Cardiac fibroblast (primary cell): ENCODE measurements around the gene SST.
"Not testable (repeated sequence)": the region's sequence is repeated elsewhere in the genome, so short reads cannot be mapped to it uniquely, and the experiment has no call there.

Experiments
- DNase-seq, 2 donors: peaks; one replicate each; pipeline versions ENCODE4 v3.0.0 to v3.0.0-alpha.2; 2010; ENCODE audit warnings: low read depth in 2 of 2
- H3K4me3 ChIP-seq, 2 donors: replicated peaks in 1 of 2; 1 replicate in 1 of 2; 2 replicates in 1 of 2; pipeline ENCODE4 v1.5.1; 2011; ENCODE audit warnings: low read depth in 2 of 2, low read length in 2 of 2, mild to moderate bottlenecking in 2 of 2, moderate library complexity in 1 of 2
- TF ChIP-seq, protein P1 (sequence below): IDR thresholded peaks from one replicate; pipeline ENCODE4 v1.5.1; 2011; ENCODE audit warnings: low read depth, mild to moderate bottlenecking, low read length, inconsistent platforms

SST gene

DNA sequence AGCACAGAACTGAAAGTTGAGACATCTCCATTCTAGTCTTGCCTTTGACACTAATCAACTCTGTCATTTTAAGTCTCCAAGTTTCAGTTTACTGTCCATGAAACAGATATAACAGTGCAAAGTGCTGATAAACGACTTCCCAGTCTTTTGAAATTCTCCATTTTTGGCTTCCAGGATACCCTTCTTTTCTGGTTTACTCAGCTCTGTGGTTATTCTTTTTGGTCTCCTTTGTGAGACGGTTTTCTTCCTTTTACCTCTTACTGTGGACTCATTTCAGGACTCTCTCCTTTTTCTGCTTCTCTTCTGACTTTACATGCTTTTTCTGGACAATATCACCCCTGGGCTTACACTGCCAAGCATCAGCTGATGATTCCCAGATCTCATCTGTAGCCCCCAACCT is 18.9 kb downstream of the SST start:
- DNase-seq, result no peak
- TF ChIP-seq, protein P1, sequence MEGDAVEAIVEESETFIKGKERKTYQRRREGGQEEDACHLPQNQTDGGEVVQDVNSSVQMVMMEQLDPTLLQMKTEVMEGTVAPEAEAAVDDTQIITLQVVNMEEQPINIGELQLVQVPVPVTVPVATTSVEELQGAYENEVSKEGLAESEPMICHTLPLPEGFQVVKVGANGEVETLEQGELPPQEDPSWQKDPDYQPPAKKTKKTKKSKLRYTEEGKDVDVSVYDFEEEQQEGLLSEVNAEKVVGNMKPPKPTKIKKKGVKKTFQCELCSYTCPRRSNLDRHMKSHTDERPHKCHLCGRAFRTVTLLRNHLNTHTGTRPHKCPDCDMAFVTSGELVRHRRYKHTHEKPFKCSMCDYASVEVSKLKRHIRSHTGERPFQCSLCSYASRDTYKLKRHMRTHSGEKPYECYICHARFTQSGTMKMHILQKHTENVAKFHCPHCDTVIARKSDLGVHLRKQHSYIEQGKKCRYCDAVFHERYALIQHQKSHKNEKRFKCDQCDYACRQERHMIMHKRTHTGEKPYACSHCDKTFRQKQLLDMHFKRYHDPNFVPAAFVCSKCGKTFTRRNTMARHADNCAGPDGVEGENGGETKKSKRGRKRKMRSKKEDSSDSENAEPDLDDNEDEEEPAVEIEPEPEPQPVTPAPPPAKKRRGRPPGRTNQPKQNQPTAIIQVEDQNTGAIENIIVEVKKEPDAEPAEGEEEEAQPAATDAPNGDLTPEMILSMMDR, result no peak

GRCh38 chr3:187648177-187648576 is 22.0 kb downstream of the SST start:
- TF ChIP-seq, protein P1, result no peak
- DNase-seq, result no peak
- no peak overlapping the region for H3K4me3 ChIP-seq

More for the DNA sequence above, 18.9 kb downstream of the SST start:
- H3K4me3 ChIP-seq, result no peak overlapping the region

- TF ChIP-seq, protein P1, result no peak
- DNase-seq, result no peak
- H3K4me3 ChIP-seq, result no peak overlapping the region
Measured at GRCh38 chr3:187646906-187647660, 23.1 kb downstream of the SST start.

- DNase-seq, H3K4me3 ChIP-seq: not testable (repeated sequence)
Measured at GRCh38 chr3:187645379-187645778, 24.8 kb downstream of the SST start.

DNA sequence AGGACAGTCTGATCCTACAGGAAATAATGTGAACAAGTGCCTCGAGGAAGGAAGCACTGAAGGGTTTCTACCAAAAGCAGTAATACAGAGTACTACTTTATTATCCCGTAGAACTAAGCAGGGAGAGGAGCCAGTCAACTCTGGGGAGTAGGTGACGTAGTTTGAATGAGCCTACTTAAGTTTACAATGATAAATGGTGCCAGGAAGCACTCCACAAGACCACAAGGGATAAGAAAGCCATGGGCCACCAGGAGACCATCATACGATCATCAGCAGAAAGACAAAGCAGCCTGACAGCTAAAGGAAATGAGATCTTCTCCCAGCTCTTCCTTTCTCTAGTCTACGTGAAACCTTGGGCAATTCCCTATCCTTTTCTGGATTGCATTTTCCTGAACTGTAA is 27.3 kb downstream of the SST start:
- no peak overlapping the region for H3K4me3 ChIP-seq
- DNase-seq, result no peak
- TF ChIP-seq, protein P1, result no peak

DNA sequence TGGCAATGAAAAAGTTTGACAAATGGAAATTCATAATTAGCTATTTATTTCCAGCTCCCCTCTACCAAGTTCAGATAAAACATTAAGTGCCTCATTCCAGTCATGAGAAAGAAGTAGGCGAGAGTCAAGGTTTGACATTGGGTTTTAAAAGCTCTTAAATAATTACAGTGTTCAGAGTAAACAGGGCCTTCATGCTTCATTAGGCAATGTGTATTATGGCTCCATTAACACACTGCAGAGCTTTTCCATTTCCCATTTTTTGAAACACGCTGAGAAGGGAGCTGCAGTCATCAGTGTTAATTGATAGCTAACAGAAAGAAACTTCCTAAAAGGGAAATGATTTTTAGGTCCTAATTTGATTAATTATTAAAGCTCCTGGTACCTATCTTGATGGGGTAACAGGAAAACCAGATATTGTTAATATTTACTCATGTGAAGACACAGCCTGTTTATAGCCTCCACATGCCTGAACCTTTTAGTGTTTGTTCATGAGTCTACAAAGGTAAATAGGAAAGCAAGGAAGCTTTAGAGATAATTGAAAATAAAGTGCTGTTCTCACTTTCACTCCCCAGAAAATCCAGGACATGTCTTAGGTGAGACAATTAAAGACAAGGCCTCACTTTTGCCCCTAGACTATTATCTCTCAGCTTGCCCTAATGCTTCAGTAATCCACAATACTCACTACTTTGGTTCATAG is 28.7 kb downstream of the SST start:
- TF ChIP-seq, protein P1, result no peak
- no peak for DNase-seq
- no peak overlapping the region for H3K4me3 ChIP-seq

DNA sequence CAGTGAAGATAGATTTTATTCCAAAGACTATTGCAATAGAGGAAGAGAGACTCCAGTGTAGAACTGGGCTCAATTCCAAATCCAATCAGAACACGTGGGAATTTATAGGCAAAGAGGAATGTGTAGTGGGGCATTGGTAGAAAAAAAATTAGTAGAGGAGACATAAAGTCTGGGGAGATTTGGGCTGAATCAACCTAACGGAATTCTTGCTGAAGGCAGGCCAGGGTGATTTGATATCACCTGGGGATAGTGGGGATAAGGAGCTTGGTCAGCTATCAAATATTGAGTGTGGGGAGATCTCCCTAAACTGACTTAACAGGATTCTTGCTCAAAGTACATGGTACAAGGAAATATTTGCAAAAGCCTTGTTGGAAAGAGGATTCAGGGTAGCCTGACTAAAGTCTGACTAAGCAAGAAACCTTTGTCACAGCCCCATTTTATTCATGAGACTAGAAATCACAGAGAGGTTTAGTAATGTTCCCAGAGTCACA is 29.6 kb downstream of the SST start:
- no peak overlapping the region for H3K4me3 ChIP-seq
- TF ChIP-seq, protein P1, result no peak
- DNase-seq, result no peak
